GM18951 (cell line): Measurements from ENCODE around the gene LDHB.
"Not testable (repeated sequence)": the region's sequence is repeated elsewhere in the genome, so short reads cannot be mapped to it uniquely, and the experiment has no call there.

Source experiments
- POLR2A ChIP-seq: IDR thresholded peaks from 4 replicates; pipeline ENCODE4 v1.6.1; 2011; ENCODE audit warnings: mild to moderate bottlenecking; ENCODE audit not compliant: insufficient read length, insufficient read depth; ENCODE audit errors: extremely low read depth
- in situ Hi-C: fragments of 300-500 bp; cut with MboI; formaldehyde crosslinking; loops from one replicate; pipeline ENCODE4 v1.12.0; 2022; ENCODE audit warnings: low sequenced_read_pairs, mixed read lengths, inconsistent platforms; ENCODE audit not compliant: unreplicated experiment

Gene LDHB

GRCh38 chr12:21651821-21652220 lies 5.8 kb downstream of the LDHB start:
- in situ Hi-C loops, result no loop called here
- no peak for TF ChIP-seq POLR2A

DNA sequence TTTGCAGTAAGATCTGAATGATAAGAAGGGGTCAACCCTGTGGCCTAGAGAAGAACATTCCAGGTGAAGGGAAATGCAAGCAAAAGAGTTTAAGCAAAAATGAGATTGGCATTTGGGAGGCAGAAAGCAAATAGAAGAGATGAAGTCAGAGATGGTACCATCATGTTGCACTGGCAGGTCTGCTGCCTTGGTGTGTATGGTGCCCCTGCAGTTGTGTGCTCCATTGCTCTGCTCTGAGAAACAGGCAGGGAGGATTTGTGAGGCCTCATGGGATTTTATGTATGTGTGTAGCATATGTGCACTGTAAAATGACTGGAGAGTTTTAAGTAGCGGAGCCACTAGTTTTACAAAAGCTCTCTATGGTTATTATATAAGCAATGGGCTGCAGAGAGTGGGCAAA lies 6.6 kb downstream of the LDHB start:
- in situ Hi-C loops, result no loop called here
- no peak for TF ChIP-seq POLR2A

DNA sequence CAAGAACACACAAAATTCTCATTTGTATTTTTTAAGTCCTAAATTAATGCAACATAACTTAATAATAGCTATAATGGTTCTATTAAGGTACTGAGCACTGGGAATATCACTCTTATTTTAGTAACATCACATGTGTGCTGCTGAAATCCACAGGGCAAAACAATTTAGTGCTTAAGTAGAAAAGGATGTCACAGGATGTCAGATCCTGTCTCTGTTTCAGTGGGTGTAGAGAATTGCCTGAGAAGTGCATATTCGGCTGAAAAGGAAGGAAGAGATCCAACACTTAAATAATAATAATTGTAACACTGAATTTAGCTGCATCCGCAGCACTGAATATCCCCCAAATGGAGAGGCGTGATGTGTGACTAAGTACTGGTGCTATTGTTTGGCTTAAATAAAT lies 8.6 kb downstream of the LDHB start:
- in situ Hi-C loops, result no loop called here
- TF ChIP-seq POLR2A, result no peak

- TF ChIP-seq POLR2A, result no peak
- in situ Hi-C loops, result no loop called here
These were observed 9.3 kb downstream of the LDHB start for GRCh38 chr12:21648378-21648777.

DNA sequence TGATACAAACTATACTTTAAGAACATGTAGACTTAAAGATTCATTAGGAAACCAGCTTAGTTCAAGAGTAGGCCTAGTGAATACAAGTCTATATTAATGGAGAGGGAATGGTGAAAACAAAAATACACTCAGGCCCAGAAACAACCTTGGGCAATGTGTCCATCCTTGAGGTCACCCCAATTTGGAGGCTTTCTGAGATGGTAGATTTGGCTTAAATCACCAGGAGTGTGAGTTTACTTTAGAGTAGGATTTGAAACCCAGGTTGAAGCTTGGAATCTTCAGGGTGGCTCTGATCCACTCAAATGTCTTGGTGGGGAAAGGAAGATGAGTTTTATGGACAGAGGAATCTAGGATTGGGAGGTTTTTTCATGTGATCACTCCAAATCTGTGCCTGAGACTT lies 10.5 kb downstream of the LDHB start:
- TF ChIP-seq POLR2A, result no peak

DNA sequence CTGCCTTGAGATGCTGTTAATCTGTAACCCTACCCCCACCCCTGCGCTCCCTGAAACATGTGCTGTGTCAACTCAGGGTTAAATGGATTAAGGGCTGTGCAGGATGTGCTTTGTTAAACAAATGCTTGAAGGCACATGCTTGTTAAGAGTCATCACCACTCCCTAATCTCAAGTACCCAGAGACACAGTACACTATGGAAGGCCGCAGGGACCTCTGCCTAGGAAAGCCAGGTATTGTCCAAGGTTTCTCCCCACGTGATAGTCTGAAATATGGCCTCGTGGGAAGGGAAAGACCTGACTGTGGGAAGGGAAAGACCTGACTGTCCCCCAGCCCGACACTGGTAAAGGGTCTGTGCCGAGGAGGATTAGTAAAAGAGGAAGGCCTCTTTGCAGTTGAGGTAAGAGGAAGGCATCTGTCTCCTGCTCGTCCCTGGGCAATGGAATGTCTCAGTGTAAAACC lies 12.6 kb downstream of the LDHB start:
- in situ Hi-C loops, result not testable (repeated sequence)

More for the DNA sequence above, 10.5 kb downstream of the LDHB start:
- in situ Hi-C loops, result no loop called here

- TF ChIP-seq POLR2A, result no peak
- in situ Hi-C loops, result no loop called here
These were observed 13.1 kb downstream of the LDHB start for GRCh38 chr12:21644516-21644915.

DNA sequence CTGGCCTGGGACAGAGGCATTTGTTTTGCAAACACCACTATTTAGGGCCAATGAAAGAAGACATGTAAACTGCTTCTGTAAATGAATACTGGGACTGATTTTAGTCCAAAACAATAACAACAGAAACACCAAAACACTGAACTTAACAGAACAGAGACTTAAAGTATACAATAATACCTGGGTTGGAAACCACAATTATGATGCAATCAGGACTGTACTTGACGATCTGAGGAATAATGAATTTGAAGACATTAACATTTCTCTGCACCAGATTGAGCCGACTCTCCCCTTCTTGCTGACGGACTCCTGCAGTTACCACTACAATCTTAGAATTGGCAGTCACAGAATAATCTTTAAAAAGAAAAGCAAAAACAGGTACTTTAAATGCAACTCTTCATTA lies 13.9 kb downstream of the LDHB start:
- no peak for TF ChIP-seq POLR2A
- in situ Hi-C loops, result no loop called here

- in situ Hi-C loops, result no loop called here
- no peak for TF ChIP-seq POLR2A
These were observed 14.8 kb downstream of the LDHB start for GRCh38 chr12:21642707-21643389.

DNA sequence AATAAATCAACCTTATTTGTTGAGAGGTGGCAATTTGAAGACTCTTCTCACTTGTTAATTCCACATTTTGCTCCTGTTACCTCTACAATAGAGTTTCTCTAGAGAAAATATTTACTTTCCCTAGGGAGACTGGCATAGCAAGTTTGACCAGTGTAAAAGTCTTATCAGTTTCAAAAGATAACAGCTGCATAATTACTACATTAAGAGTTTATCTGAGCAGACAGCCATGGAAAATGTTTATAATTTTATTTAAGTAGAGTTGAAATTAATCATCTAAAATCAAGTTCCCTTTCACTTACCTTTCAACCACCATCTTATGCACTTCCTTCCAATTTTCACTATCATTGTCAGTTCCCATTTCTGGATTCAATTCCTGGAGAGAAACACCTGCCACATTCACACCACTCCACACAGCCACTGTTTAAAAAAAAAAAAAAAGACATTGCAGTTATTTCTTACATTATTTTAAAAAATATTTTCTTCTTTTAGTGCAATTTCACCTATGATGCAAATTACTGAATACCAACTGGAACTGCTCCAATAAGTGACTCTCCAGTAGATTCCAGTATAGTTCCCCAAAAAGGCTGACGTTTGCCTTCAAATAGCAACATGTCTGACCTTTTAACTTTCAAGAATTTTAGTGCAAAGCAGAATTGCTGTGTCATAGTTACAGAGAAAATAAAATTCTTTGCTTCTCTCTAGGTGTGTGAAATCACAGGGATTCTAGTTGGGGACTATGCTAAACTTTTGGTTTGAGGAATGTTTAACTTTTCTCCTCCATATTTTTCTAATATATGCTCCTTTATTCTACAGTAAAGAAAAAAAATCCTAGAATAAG lies 19.4 kb downstream of the LDHB start:
- TF ChIP-seq POLR2A, result no peak
- in situ Hi-C loops, result no loop called here

DNA sequence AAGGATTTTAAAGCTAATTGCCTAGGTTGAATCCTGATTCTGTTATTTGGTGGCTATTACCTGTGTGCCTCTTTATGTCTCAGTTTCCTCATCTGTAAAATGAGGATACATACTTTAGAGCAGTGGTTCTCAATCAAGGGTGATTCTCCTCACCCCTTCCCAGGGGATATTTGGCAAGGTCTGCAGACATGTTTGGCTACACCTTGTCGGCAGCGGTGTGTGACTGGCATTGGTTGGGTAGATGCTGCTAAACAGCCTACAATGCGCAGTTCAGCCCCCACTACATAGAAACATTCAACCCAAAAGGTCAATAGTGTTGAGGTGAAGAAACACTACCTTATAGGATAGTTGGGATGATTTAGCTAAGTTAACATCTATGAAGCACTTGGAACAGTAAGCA lies 23.4 kb downstream of the LDHB start:
- TF ChIP-seq POLR2A, result no peak
- in situ Hi-C loops, result no loop called here

DNA sequence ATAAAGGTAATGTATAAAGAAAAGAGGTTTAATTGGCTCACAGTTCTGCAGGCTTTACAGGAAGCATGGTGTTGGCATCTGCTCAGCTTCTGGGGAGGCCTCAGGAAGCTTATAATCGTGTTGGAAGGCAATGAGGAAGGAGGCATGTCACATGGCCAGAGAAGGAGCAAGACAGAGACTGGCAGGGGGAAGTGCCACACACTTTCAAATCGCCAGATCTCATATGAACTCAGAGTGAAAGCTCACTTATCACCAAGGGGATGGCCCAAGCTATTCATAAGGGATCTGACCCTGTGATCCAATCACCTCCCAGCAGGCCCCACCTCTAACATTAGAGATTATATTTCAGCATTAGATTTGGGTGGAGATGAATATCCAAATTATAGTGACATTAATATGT lies 26.3 kb downstream of the LDHB start:
- in situ Hi-C loops, result no loop called here
- no peak for TF ChIP-seq POLR2A

GRCh38 chr12:21627924-21628323 lies 29.7 kb downstream of the LDHB start:
- no peak for TF ChIP-seq POLR2A
- in situ Hi-C loops, result no loop called here

DNA sequence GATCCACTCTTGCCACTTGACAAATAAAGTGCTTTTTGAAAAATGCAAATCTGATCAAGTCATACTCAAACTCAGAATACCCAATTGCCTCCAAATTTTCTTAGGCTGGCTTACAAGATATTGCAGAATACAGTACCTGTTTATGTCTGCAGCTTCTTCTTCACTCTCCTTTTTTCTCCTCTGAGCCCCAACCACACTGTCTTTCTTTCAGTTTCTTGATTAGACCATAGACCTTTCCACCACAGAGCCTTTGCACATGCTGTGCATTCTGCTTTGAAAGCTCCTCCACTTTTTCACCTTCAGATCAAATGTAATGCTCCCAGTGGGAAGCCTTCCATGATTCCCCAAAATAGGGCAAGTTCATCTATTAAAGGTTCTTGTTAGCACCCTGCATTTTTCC lies 39.1 kb downstream of the LDHB start:
- no peak for TF ChIP-seq POLR2A
- in situ Hi-C loops, result no loop called here
